ENCODE measurements around the gene MEGF6.

Gene MEGF6

GRCh38 chr1:3570066-3570986 lies 41.0 kb downstream of the MEGF6 start:
- no peak for DNase-seq (ENCODE audit: low spot score)

GRCh38 chr1:3569436-3569835 lies 41.9 kb downstream of the MEGF6 start:
- no peak for DNase-seq (ENCODE audit: low spot score)

- DNase-seq (ENCODE audit: low spot score), result no peak
Observed at GRCh38 chr1:3568815-3569435, 42.4 kb downstream of the MEGF6 start.

- no peak for DNase-seq (ENCODE audit: low spot score)
Observed at GRCh38 chr1:3566951-3567804, 44.1 kb downstream of the MEGF6 start.

GRCh38 chr1:3566003-3566885 lies 45.1 kb downstream of the MEGF6 start:
- DNase-seq (ENCODE audit: low spot score), result no peak

- peak; percentile 19 for DNase-seq (ENCODE audit: low spot score)
Observed at GRCh38 chr1:3564921-3565831, 46.1 kb downstream of the MEGF6 start.

GRCh38 chr1:3563610-3564009 lies 47.7 kb downstream of the MEGF6 start:
- no peak for DNase-seq (ENCODE audit: low spot score)

GRCh38 chr1:3563125-3563524 lies 48.2 kb downstream of the MEGF6 start:
- no peak for DNase-seq (ENCODE audit: low spot score)

GRCh38 chr1:3562712-3563111 lies 48.6 kb downstream of the MEGF6 start:
- no peak for DNase-seq (ENCODE audit: low spot score)

- no peak for DNase-seq (ENCODE audit: low spot score)
Observed at GRCh38 chr1:3561702-3562101, 49.6 kb downstream of the MEGF6 start.

- DNase-seq (ENCODE audit: low spot score), result no peak
Observed at GRCh38 chr1:3560981-3561380, 50.3 kb downstream of the MEGF6 start.

- no peak for DNase-seq (ENCODE audit: low spot score)
Observed at GRCh38 chr1:3560251-3560871, 50.9 kb downstream of the MEGF6 start.

- DNase-seq (ENCODE audit: low spot score), result no peak
Observed at GRCh38 chr1:3558036-3558726, 53.1 kb downstream of the MEGF6 start.

GRCh38 chr1:3557366-3557765 lies 53.9 kb downstream of the MEGF6 start:
- DNase-seq (ENCODE audit: low spot score), result no peak

- no peak for DNase-seq (ENCODE audit: low spot score)
Observed at GRCh38 chr1:3556336-3556735, 55.0 kb downstream of the MEGF6 start.

GRCh38 chr1:3555131-3555920 lies 56.0 kb downstream of the MEGF6 start:
- no peak for DNase-seq (ENCODE audit: low spot score)

- DNase-seq (ENCODE audit: low spot score), result no peak
Observed at GRCh38 chr1:3553940-3554223, 57.4 kb downstream of the MEGF6 start.

- no peak for DNase-seq (ENCODE audit: low spot score)
Observed at GRCh38 chr1:3553166-3553939, 58.0 kb downstream of the MEGF6 start.
